Prostate gland (tissue), 2 donors: ENCODE data around the gene GABARAP.

Experiments
- CTCF ChIP-seq, 4 experiments: fragments of 200-600 bp in 2 of 4; fragments of 450-650 bp in 2 of 4; sonication (generic) in 2 of 4; IDR thresholded peaks; 1 replicate in 3 of 4; 2 replicates in 1 of 4; pipeline ENCODE4 v1.5.1; 2016 to 2019; ENCODE audit warnings: antibody characterized with exemption in 4 of 4, mild to moderate bottlenecking in 2 of 4, moderate library complexity in 2 of 4
- POLR2A ChIP-seq: fragments of 450-650 bp; IDR thresholded peaks from one replicate; pipeline ENCODE4 v1.6.1; 2016; ENCODE audit warnings: antibody characterized with exemption, mild to moderate bottlenecking
- POLR2AphosphoS5 ChIP-seq: sonication (generic); formaldehyde crosslinking; IDR thresholded peaks from one replicate; pipeline ENCODE4 v1.6.1; 2017; ENCODE audit warnings: antibody characterized with exemption

- TF ChIP-seq CTCF (IDR thresholded peaks at IDR 0.05), result no peak
- TF ChIP-seq POLR2A, result no peak
- no peak for TF ChIP-seq POLR2AphosphoS5
Measured at GRCh38 chr17:7254511-7254910, 12.3 kb upstream of the GABARAP start.
